SK-N-SH (cell line): ENCODE data around the gene LSP1. TPM values are rescaled to one million over a fixed set of nuclear protein-coding genes. Genes with fewer than 3 reads are reported as not detected.

Experiments
- CTCF ChIA-PET: fragments of 300-600, 350-600 bp; formaldehyde crosslinking; extraction: SDS; loops from one replicate; lab custom pipeline; 2021; lab: Yijun Ruan, JAX
- POLR2A ChIA-PET: fragments of 350-600 bp; sonication (Branson Sonifier 250); formaldehyde crosslinking; extraction: SDS; loops from one replicate; lab custom pipeline; 2020; ENCODE audit warnings: antibody characterized with exemption, inconsistent platforms; lab: Yijun Ruan, JAX
- DNase-seq: peaks from one replicate; pipeline ENCODE4 v3.0.0; 2012
- H2AFZ ChIP-seq: fragments of 200-600 bp; sonication (generic); 2 replicates; pipeline ENCODE4 v1.8.1; 2016; ENCODE audit warnings: antibody characterized with exemption, mild to moderate bottlenecking, low read depth
- H3F3A ChIP-seq: fragments of 200-600 bp; sonication (generic); replicated peaks from 2 replicates; pipeline ENCODE3; 2016; ENCODE audit warnings: antibody characterized with exemption, mild to moderate bottlenecking; ENCODE audit not compliant: insufficient read depth
- H3K27ac ChIP-seq, 2 experiments: fragments of 200-500 bp in 1 of 2; fragments of 200-600 bp in 1 of 2; sonication (Bioruptor generic) in 1 of 2; sonication (generic), shearing (Covaris generic) in 1 of 2; 2 replicates each; pipeline versions ENCODE4 v1.5.1 to v1.6.1; 2014 to 2016; ENCODE audit warnings: low read depth in 2 of 2, inconsistent platforms in 1 of 2, low read length in 1 of 2, mild to moderate bottlenecking in 1 of 2, mixed read lengths in 1 of 2
- H3K27me3 ChIP-seq: fragments of 200-600 bp; sonication (generic), shearing (Covaris generic); 2 replicates; pipeline ENCODE4 v1.6.1; 2016; ENCODE audit warnings: mixed run types; ENCODE audit not compliant: insufficient read depth
- H3K36me3 ChIP-seq, 2 experiments: fragments of 200-500 bp in 1 of 2; fragments of 200-600 bp in 1 of 2; sonication (Bioruptor generic) in 1 of 2; sonication (generic) in 1 of 2; replicated peaks in 1 of 2; 2 replicates each; pipeline versions ENCODE3 to v1.5.1; 2014 to 2016; ENCODE audit warnings: low read length in 1 of 2, mild to moderate bottlenecking in 1 of 2; ENCODE audit not compliant: insufficient read depth in 2 of 2, control insufficient read depth in 1 of 2
- H3K4me1 ChIP-seq, 2 experiments: fragments of 200-500 bp in 1 of 2; fragments of 200-600 bp in 1 of 2; sonication (Bioruptor generic) in 1 of 2; sonication (generic), shearing (Covaris generic) in 1 of 2; 2 replicates each; pipeline versions ENCODE4 v1.5.1 to v1.6.1; 2014 to 2016; ENCODE audit warnings: low read depth in 1 of 2, low read length in 1 of 2, mixed run types in 1 of 2; ENCODE audit not compliant: insufficient read depth in 2 of 2, control insufficient read depth in 1 of 2
- H3K4me2 ChIP-seq: fragments of 200-600 bp; sonication (generic), shearing (Covaris generic); 2 replicates; pipeline ENCODE4 v1.6.1; 2017; ENCODE audit warnings: mixed run types
- H3K4me3 ChIP-seq, 2 experiments: fragments of 200-500 bp in 1 of 2; fragments of 200-600 bp in 1 of 2; sonication (Bioruptor generic) in 1 of 2; sonication (generic), shearing (Covaris generic) in 1 of 2; 2 replicates each; pipeline versions ENCODE4 v1.5.1 to v1.8.1; 2014 to 2016; ENCODE audit warnings: low read depth in 2 of 2, inconsistent platforms in 1 of 2, low read length in 1 of 2, mild to moderate bottlenecking in 1 of 2, mixed read lengths in 1 of 2, moderate library complexity in 1 of 2
- H3K79me2 ChIP-seq: fragments of 200-600 bp; sonication (generic); 2 replicates; pipeline ENCODE4 v1.8.1; 2017; ENCODE audit warnings: mild to moderate bottlenecking; ENCODE audit not compliant: insufficient read depth
- H3K9ac ChIP-seq: fragments of 200-600 bp; sonication (generic); 2 replicates; pipeline ENCODE4 v1.6.1; 2017; ENCODE audit warnings: mixed run types
- H3K9me2 ChIP-seq: fragments of 200-600 bp; sonication (generic); 2 replicates; pipeline ENCODE4 v1.6.1; 2017; ENCODE audit warnings: mixed run types
- H3K9me3 ChIP-seq: fragments of 200-600 bp; sonication (generic); 2 replicates; pipeline ENCODE4 v1.6.1; 2017; ENCODE audit warnings: mixed run types, mild to moderate bottlenecking, moderate library complexity
- H4K20me1 ChIP-seq: fragments of 200-600 bp; sonication (generic); 2 replicates; pipeline ENCODE4 v1.6.1; 2017; ENCODE audit warnings: mild to moderate bottlenecking, mixed run types; ENCODE audit not compliant: insufficient read depth
- CHD2 ChIP-seq: fragments of 150-350 bp; IDR thresholded peaks from 2 replicates; pipeline ENCODE4 v1.6.1; 2018; ENCODE audit warnings: low read length; ENCODE audit not compliant: partially characterized antibody
- CTCF ChIP-seq: fragments of 200-600 bp; sonication (generic); IDR thresholded peaks from 2 replicates; pipeline ENCODE4 v1.6.1; 2017; ENCODE audit warnings: antibody characterized with exemption, mild to moderate bottlenecking, moderate library complexity
- ELF1 ChIP-seq: IDR thresholded peaks from 2 replicates; pipeline ENCODE4 v1.4.0; 2012
- EZH2phosphoT487 ChIP-seq: fragments of 200-600 bp; sonication (generic); IDR thresholded peaks from 2 replicates; pipeline ENCODE4 v1.6.1; 2017; ENCODE audit warnings: low read depth, mixed run types, mild to moderate bottlenecking, antibody characterized with exemption, moderate library complexity, borderline replicate concordance
- FOSL2 ChIP-seq: IDR thresholded peaks from 2 replicates; pipeline ENCODE4 v1.4.0; 2012; ENCODE audit warnings: low read depth, mild to moderate bottlenecking, moderate library complexity, borderline replicate concordance
- FOXJ3 ChIP-seq: sonication (generic); formaldehyde crosslinking; IDR thresholded peaks from 2 replicates; pipeline ENCODE4 v1.5.1; 2020; ENCODE audit warnings: mild to moderate bottlenecking, missing genetic modification reagents
- FOXM1 ChIP-seq: IDR thresholded peaks from 2 replicates; pipeline ENCODE4 v1.4.0; 2012; ENCODE audit warnings: low read depth, mild to moderate bottlenecking
- GABPA ChIP-seq: IDR thresholded peaks from 2 replicates; pipeline ENCODE4 v1.4.0; 2012; ENCODE audit warnings: low read depth, mild to moderate bottlenecking
- GATA2 ChIP-seq: sonication (generic); formaldehyde crosslinking; IDR thresholded peaks from 2 replicates; pipeline ENCODE4 v1.5.0; 2020; ENCODE audit warnings: mild to moderate bottlenecking, missing genetic modification reagents
- JUND ChIP-seq: IDR thresholded peaks from 2 replicates; pipeline ENCODE4 v1.4.0; 2012
- MAX ChIP-seq: IDR thresholded peaks from 2 replicates; pipeline ENCODE4 v1.4.0; 2012; ENCODE audit warnings: low read depth
- MEF2A ChIP-seq: IDR thresholded peaks from 2 replicates; pipeline ENCODE4 v1.4.0; 2012; ENCODE audit warnings: low read depth, borderline replicate concordance
- NFIC ChIP-seq: IDR thresholded peaks from 2 replicates; pipeline ENCODE4 v1.4.0; 2012; ENCODE audit warnings: borderline replicate concordance
- NRF1 ChIP-seq: IDR thresholded peaks from 2 replicates; pipeline ENCODE4 v1.6.1; 2012; ENCODE audit warnings: low read depth, mild to moderate bottlenecking, low read length
- POLR2AphosphoS5 ChIP-seq: IDR thresholded peaks from 2 replicates; pipeline ENCODE4 v1.6.1; 2012; ENCODE audit warnings: low read depth, low read length
- RAD21 ChIP-seq: IDR thresholded peaks from 2 replicates; pipeline ENCODE4 v1.6.1; 2012; ENCODE audit warnings: mild to moderate bottlenecking, low read length
- SIN3A ChIP-seq: IDR thresholded peaks from 2 replicates; pipeline ENCODE4 v1.6.1; 2012; ENCODE audit warnings: low read depth, mild to moderate bottlenecking, low read length, moderate library complexity, borderline replicate concordance
- TAF1 ChIP-seq: IDR thresholded peaks from 2 replicates; pipeline ENCODE4 v1.6.1; 2012; ENCODE audit warnings: low read depth, mild to moderate bottlenecking, low read length, moderate library complexity, borderline replicate concordance
- TEAD4 ChIP-seq: IDR thresholded peaks from 2 replicates; pipeline ENCODE4 v1.4.0; 2012; ENCODE audit warnings: mild to moderate bottlenecking, borderline replicate concordance; ENCODE audit not compliant: insufficient read depth
- USF2 ChIP-seq: fragments of 150-350 bp; IDR thresholded peaks from 2 replicates; pipeline ENCODE4 v1.6.1; 2017; ENCODE audit warnings: antibody characterized with exemption, low read length, low read depth, borderline replicate concordance
- YY1 ChIP-seq: IDR thresholded peaks from 2 replicates; pipeline ENCODE4 v1.4.0; 2012; ENCODE audit warnings: low read depth, mild to moderate bottlenecking
- WGBS: methylation state at CpG from one replicate; pipeline ENCODE4 v1.1.6; 2017; ENCODE audit warnings: low lambda C conversion rate; 5-methylcytosine and 5-hydroxymethylcytosine counted together
- polyA plus RNA-seq, 3 experiments: library from polyadenylated mRNA; depleted of rRNA; stranded (reverse); fragments of >200 nt; gene quantifications; 2 replicates each; pipeline ENCODE4 v1.2.3, GENCODE V29; 2012
- TF ChIP-seq, protein P1 (sequence below): fragments of 150-350 bp; IDR thresholded peaks from 2 replicates; pipeline ENCODE4 v1.6.1; 2016; ENCODE audit warnings: mild to moderate bottlenecking, low read depth, low read length
- TF ChIP-seq, protein P2 (sequence below): IDR thresholded peaks from 2 replicates; pipeline ENCODE4 v1.4.0; 2012; ENCODE audit warnings: low read depth, borderline replicate concordance
- TF ChIP-seq, protein P3 (sequence below): IDR thresholded peaks from 2 replicates; pipeline ENCODE4 v1.4.0; 2012; ENCODE audit warnings: low read depth, borderline replicate concordance
- TF ChIP-seq, protein P4 (sequence below): IDR thresholded peaks from 2 replicates; pipeline ENCODE4; 2012

LSP1 gene
- polyA plus RNA-seq, 1 of the 3 experiments (the other 2 are of a cell fraction), result 0.38 TPM

GRCh38 chr11:1863352-1864216, 10.7 kb downstream of the LSP1 start:
- Histone ChIP-seq H4K20me1 (no peaks in the 10 kb centered on the region), H3K27ac (peak overlapping the region; percentile 50 to 61; a peak in 3 of 4 replicates), H3K4me2 (peak overlapping the region; percentile 69), H2AFZ (no peak overlapping the region), H3K27me3 (no peaks in the 10 kb centered on the region), H3K9me2 (no peaks in the 10 kb centered on the region), H3F3A (no peaks in the 10 kb centered on the region), H3K36me3 (no peaks in the 10 kb centered on the region), H3K4me1 (peaks cover 18 to 42% of the 10 kb centered on the region in 2 experiments; a peak in 3 of 4 replicates), H3K79me2 (no peaks in the 10 kb centered on the region), H3K9me3 (no peaks in the 10 kb centered on the region), H3K9ac (0 out of 2 replicates have a peak overlapping the region, but pooled peaks have one; percentile 11), H3K4me3 (no peak overlapping the region)
- WGBS, result 60% methylated on average over 15 of the region's 27 CpGs
- DNase-seq, result peak; percentile 86
- ChIA-PET CTCF (interaction anchor here (0.6 to 2.2 kb wide), 4 partner anchors 19 to 286 kb away, joined by 3 to 9 read pairs (median 3); no protein-coding TSS in a partner anchor), POLR2A (no interaction called here)
- TF ChIP-seq FOXJ3 (CRISPR knock-in tag) (no peak), GATA2 (CRISPR knock-in tag) (no peak), CHD2 (no peak), ELF1 (no peak), MAX (peak; percentile 75), FOXM1 (no peak), USF2 (no peak), NRF1 (no peak), YY1 (no peak), GABPA (no peak), RAD21 (no peak), TAF1 (no peak), NFIC (peak; percentile 95), SIN3A (no peak), MEF2A (no peak), POLR2AphosphoS5 (no peak), CTCF (no peak), FOSL2 (peak; percentile 87), EZH2phosphoT487 (no peak), JUND (no peak; the same call in 1 of the 2 replicates), TEAD4 (no peak)
- TF ChIP-seq, protein P1, sequence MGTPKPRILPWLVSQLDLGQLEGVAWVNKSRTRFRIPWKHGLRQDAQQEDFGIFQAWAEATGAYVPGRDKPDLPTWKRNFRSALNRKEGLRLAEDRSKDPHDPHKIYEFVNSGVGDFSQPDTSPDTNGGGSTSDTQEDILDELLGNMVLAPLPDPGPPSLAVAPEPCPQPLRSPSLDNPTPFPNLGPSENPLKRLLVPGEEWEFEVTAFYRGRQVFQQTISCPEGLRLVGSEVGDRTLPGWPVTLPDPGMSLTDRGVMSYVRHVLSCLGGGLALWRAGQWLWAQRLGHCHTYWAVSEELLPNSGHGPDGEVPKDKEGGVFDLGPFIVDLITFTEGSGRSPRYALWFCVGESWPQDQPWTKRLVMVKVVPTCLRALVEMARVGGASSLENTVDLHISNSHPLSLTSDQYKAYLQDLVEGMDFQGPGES, result no peak
- TF ChIP-seq, protein P2, sequence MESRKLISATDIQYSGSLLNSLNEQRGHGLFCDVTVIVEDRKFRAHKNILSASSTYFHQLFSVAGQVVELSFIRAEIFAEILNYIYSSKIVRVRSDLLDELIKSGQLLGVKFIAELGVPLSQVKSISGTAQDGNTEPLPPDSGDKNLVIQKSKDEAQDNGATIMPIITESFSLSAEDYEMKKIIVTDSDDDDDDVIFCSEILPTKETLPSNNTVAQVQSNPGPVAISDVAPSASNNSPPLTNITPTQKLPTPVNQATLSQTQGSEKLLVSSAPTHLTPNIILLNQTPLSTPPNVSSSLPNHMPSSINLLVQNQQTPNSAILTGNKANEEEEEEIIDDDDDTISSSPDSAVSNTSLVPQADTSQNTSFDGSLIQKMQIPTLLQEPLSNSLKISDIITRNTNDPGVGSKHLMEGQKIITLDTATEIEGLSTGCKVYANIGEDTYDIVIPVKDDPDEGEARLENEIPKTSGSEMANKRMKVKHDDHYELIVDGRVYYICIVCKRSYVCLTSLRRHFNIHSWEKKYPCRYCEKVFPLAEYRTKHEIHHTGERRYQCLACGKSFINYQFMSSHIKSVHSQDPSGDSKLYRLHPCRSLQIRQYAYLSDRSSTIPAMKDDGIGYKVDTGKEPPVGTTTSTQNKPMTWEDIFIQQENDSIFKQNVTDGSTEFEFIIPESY, result no peak
- TF ChIP-seq, protein P3, sequence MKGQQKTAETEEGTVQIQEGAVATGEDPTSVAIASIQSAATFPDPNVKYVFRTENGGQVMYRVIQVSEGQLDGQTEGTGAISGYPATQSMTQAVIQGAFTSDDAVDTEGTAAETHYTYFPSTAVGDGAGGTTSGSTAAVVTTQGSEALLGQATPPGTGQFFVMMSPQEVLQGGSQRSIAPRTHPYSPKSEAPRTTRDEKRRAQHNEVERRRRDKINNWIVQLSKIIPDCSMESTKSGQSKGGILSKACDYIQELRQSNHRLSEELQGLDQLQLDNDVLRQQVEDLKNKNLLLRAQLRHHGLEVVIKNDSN, result no peak
- TF ChIP-seq, protein P4, sequence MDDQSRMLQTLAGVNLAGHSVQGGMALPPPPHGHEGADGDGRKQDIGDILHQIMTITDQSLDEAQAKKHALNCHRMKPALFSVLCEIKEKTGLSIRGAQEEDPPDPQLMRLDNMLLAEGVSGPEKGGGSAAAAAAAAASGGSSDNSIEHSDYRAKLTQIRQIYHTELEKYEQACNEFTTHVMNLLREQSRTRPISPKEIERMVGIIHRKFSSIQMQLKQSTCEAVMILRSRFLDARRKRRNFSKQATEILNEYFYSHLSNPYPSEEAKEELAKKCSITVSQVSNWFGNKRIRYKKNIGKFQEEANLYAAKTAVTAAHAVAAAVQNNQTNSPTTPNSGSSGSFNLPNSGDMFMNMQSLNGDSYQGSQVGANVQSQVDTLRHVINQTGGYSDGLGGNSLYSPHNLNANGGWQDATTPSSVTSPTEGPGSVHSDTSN, result no peak
